GM13977 (cell line): ENCODE results near the gene KCNK1.
A peak's percentile ranks its signal among the peaks of the same experiment; 100 is the strongest.

Experiments used
- DNase-seq: peaks from one replicate; pipeline ENCODE4 v3.0.0; 2012; ENCODE audit warnings: low spot score
- in situ Hi-C: fragments of 300-500 bp; cut with MboI; formaldehyde crosslinking; loops from one replicate; pipeline ENCODE4 v1.12.0; 2022; ENCODE audit warnings: low sequenced_read_pairs, low pct_unique_long_range_greater_than_20kb, mixed read lengths, inconsistent platforms; ENCODE audit not compliant: unreplicated experiment
- TF ChIP-seq, protein P1 (sequence below): IDR thresholded peaks from 2 replicates; pipeline ENCODE4 v1.5.1; 2012; ENCODE audit warnings: mild to moderate bottlenecking, control low read depth; ENCODE audit not compliant: insufficient read depth; ENCODE audit errors: extremely low read depth, missing control alignments

Gene KCNK1

DNA sequence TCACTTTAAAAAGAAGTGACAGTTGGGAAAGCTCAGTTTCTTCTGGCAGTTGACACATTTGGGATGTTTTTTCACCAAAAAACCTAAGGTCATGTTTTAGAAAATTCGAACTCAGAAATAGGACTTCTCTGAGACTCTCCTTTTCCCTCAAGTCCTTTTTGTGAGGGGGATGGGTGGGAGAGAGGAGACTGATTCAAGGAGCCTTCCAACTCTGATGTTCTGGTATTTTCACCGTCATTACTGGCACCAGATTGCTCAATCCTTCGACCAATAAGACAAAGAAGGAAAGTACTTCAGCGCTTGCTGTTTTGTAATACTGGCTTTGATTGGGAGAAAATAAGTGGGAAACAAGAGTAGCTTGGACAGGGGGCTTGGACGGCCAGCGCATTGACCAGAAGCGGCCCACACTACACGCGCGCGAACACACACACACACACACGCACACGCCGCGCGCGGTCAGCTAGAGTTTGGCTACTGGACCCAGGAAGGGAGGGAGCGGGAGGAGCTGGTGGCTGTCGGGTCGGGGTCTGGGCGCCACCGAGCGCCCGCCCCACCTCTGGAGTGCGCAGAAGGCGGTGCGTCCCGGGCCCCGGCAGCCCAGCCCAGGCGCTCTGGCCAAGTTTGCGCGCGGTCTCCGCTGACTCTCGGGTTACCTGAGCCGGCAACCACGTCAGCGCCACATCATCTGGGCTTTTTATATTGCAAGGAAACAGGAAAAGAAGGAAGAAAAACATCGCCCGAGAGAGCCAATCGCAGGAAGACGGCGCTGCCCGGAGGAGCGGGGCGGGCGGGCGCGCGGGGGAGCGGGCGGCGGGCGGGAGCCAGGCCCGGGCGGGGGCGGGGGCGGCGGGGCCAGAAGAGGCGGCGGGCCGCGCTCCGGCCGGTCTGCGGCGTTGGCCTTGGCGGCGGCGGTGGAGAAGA lies at the start of gene KCNK1:
Gene KCNK1 (plus strand): TSS at position 855 of the 921 bp plus-strand sequence. CDS start 66 bp downstream, at position 921.
- DNase-seq = peak; percentile 47
- TF ChIP-seq, protein P1, sequence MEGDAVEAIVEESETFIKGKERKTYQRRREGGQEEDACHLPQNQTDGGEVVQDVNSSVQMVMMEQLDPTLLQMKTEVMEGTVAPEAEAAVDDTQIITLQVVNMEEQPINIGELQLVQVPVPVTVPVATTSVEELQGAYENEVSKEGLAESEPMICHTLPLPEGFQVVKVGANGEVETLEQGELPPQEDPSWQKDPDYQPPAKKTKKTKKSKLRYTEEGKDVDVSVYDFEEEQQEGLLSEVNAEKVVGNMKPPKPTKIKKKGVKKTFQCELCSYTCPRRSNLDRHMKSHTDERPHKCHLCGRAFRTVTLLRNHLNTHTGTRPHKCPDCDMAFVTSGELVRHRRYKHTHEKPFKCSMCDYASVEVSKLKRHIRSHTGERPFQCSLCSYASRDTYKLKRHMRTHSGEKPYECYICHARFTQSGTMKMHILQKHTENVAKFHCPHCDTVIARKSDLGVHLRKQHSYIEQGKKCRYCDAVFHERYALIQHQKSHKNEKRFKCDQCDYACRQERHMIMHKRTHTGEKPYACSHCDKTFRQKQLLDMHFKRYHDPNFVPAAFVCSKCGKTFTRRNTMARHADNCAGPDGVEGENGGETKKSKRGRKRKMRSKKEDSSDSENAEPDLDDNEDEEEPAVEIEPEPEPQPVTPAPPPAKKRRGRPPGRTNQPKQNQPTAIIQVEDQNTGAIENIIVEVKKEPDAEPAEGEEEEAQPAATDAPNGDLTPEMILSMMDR = no peak
- in situ Hi-C loops = no loop called here

DNA sequence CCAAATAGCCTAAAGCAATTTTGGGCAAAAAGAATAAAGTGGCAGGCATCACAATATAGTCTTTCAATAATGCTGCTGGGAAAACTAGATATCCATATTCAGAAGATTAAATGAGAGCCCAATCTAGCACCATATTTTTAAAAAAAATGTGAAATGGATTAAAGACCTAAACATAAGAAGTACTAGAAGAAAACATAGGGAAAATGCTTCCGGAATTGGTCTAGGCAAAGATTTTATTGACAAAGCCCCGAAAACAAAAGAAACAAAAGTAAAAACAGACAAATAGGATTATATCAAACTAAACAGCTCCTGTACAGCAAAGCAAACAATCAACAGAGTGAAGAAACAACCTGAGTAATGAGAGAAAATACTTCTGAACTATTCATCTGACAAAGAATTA lies 48.6 kb upstream of the KCNK1 start:
- no peak for DNase-seq
- in situ Hi-C loops = no loop called here

DNA sequence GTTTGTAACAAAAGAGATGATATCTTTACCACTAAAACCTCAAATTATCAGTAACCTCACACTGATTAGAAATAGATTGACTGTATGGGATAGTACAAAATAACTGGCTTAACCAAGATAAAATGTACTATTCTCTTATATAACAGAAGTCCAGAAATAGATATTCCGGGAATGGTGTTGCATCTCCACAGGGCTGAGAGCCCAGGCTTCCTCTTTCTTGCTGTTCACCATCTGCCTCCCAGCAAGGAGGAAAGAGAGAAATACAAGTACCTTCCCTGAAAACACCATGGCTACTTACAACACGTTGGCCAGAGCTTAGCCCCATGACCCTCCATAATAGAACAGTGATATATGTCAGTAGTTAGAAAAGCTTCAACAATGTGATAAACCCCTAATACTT lies 47.0 kb upstream of the KCNK1 start:
- TF ChIP-seq, protein P1 = no peak
- in situ Hi-C loops = no loop called here
- DNase-seq = no peak

More for the DNA sequence above, 48.6 kb upstream of the KCNK1 start:
- TF ChIP-seq, protein P1 = no peak

DNA sequence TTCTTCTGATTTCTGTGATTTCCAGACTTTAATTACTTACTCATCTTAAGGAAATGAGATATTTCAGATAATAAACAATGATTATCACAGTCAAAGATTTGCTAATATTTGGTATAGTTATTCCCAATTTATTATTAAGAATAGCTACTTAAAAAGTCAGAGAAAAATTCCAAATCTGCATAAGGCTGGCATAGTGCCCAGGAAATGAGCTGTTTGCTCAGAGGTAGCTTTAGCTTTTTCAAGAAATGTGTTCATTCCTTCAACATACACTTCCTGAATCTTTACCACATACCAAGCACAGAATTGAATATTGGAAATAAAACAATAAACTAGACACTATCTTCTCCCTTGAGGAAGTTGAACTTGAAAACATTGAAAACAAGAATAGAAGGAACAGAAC lies 44.3 kb upstream of the KCNK1 start:
- TF ChIP-seq, protein P1 = no peak
- in situ Hi-C loops = no loop called here
- DNase-seq = no peak

DNA sequence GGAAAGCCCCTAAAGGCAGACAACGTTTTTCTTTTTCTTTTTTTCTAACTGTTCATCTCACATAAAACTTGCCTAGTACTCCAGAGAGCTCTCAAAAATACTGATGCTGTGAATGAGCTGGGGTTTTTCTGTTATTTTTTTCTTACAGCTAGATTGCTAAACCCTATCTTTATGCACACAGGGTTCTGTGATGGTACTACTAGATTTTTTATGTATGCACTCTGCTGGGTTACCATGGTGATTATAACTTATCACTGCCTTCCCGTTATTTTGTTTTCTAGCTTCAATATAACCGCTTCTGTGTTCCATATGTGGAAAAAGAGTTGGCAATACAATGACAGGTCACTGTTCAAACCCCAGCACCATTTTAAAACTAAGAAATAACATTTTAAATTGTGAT lies 43.7 kb upstream of the KCNK1 start:
- TF ChIP-seq, protein P1 = no peak
- in situ Hi-C loops = no loop called here
- no peak for DNase-seq

DNA sequence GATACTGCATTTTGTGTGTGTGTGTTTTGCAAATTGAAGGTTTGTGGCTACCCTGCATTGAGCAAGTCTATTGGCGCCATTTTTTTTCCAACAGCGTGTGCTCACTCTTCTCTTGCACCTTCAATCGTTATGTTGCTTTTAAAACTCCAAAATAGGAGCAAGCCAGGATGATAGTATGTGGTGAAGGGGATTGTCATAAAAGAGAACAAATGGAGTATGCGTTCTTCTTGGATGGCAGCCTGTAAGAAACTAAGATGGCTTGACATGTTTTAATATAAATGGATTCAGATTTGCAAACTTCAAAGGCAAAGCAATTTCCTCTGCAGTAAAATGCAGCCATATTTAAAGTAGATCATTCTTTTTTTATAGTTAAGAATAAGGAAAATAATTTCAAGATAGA lies 43.2 kb upstream of the KCNK1 start:
- in situ Hi-C loops = no loop called here
- DNase-seq = no peak
- TF ChIP-seq, protein P1 = no peak
